Small intestine (tissue), 4 donors: ENCODE results near the gene EEF1A2. TPM values are rescaled to one million over a fixed set of nuclear protein-coding genes. Genes with fewer than 3 reads are reported as not detected.

Experiments
- polyA plus RNA-seq, 4 donors: library from polyadenylated mRNA; stranded (reverse) in 3 of 4; unstranded in 1 of 4; fragments of 200-250 nt in 3 of 4; fragments of 120-200 nt in 1 of 4; gene quantifications; one replicate each; pipeline versions ENCODE4 v1.2.1 to v1.2.3, GENCODE V29; 2013
- donor health status: healthy with polysubstance abuse.
- donor health status: Bipolar disorder and iron deficiency.
- donor health status: healthy.

The EEF1A2 gene
- polyA plus RNA-seq, 4 donors = 3.1 to 18.6 (median 9.7) TPM

Other genes starting within 250 kb of the EEF1A2 start
- gene NKAIN4, start 244.6 kb downstream of the EEF1A2 start, polyA plus RNA-seq = 1 to 10 TPM in 1 of 4 donors, under 1 TPM in 1, not detected in 2; 0.51 to 5.9 TPM
- gene ARFGAP1, start 226.3 kb downstream of the EEF1A2 start, polyA plus RNA-seq = 100 to 1,000 TPM in 1 of 4 donors, 10 to 100 TPM in 3; 70.9 to 117 (median 80.3) TPM
- 1 to 10 TPM in 1 of 4 donors, under 1 TPM in 1, not detected in 2; 0.09 to 1.7 TPM for gene COL20A1, start 205.9 kb downstream of the EEF1A2 start, polyA plus RNA-seq
- under 1 TPM in 2 of 4 donors, not detected in 2; 0.01 to 0.87 TPM for gene CHRNA4, start 137.7 kb downstream of the EEF1A2 start, polyA plus RNA-seq
- gene KCNQ2, start 26.4 kb downstream of the EEF1A2 start, polyA plus RNA-seq = 1 to 10 TPM in 1 of 4 donors, under 1 TPM in 2, not detected in 1; 0.27 to 1.4 (median 0.65) TPM
- 100 to 1,000 TPM; 273 to 356 (median 295) TPM for gene PPDPF, start 21.7 kb upstream of the EEF1A2 start, polyA plus RNA-seq
- 10 to 100 TPM in 3 of 4 donors, under 1 TPM in 1; 0.56 to 87.0 (median 47.5) TPM for gene PTK6, start 38.3 kb upstream of the EEF1A2 start, polyA plus RNA-seq
- under 1 TPM in 1 of 4 donors, not detected in 3; 0.18 TPM for gene SRMS, start 48.7 kb upstream of the EEF1A2 start, polyA plus RNA-seq
- gene FNDC11, start 55.1 kb upstream of the EEF1A2 start, polyA plus RNA-seq = under 1 TPM in 2 of 4 donors, not detected in 2; 0.22 to 0.25 TPM
- gene HELZ2, start 75.2 kb upstream of the EEF1A2 start, polyA plus RNA-seq = 10 to 100 TPM in 2 of 4 donors, 1 to 10 TPM in 2; 3.8 to 14.2 (median 9.4) TPM
- 10 to 100 TPM in 1 of 4 donors, 1 to 10 TPM in 3; 8.4 to 10.4 (median 9.6) TPM for gene GMEB2, start 128.0 kb upstream of the EEF1A2 start, polyA plus RNA-seq
- gene STMN3, start 154.3 kb upstream of the EEF1A2 start, polyA plus RNA-seq = 10 to 100 TPM in 1 of 4 donors, 1 to 10 TPM in 3; 1.1 to 21.4 (median 5.2) TPM
- 10 to 100 TPM in 2 of 4 donors, 1 to 10 TPM in 2; 3.5 to 15.0 (median 10.5) TPM for gene RTEL1, start 159.2 kb upstream of the EEF1A2 start, polyA plus RNA-seq
- gene TNFRSF6B, start 197.6 kb upstream of the EEF1A2 start, polyA plus RNA-seq = 10 to 100 TPM in 1 of 4 donors, 1 to 10 TPM in 3; 1.9 to 15.9 (median 5.8) TPM
- 10 to 100 TPM; 21.5 to 78.6 (median 60.8) TPM for gene ARFRP1, start 208.9 kb upstream of the EEF1A2 start, polyA plus RNA-seq
- 10 to 100 TPM; 20.5 to 39.8 (median 30.6) TPM for gene ZGPAT, start 209.0 kb upstream of the EEF1A2 start, polyA plus RNA-seq
- gene LIME1, start 237.6 kb upstream of the EEF1A2 start, polyA plus RNA-seq = 10 to 100 TPM in 3 of 4 donors, 1 to 10 TPM in 1; 6.1 to 48.4 (median 22.6) TPM
- gene SLC2A4RG, start 240.7 kb upstream of the EEF1A2 start, polyA plus RNA-seq = 10 to 100 TPM; 11.6 to 69.9 (median 17.6) TPM